DND-41 (cell line): ENCODE data around the gene JUP.

Source experiments
- ATAC-seq: fragments of 200-7000 bp; cut with Tn5 transposase; 3 replicates; pipeline ENCODE4 v1.9.1; 2021; ENCODE audit warnings: low read depth; ENCODE audit not compliant: insufficient read depth
- DNase-seq: peaks from one replicate; pipeline ENCODE4 v3.0.0-alpha.2; 2020
- H2AFZ ChIP-seq: 2 replicates; pipeline ENCODE4 v1.6.0; 2012; ENCODE audit warnings: low read depth, low read length
- H3K27ac ChIP-seq: 2 replicates; pipeline ENCODE4 v1.5.1; 2012; ENCODE audit warnings: low read length, inconsistent platforms
- H3K27me3 ChIP-seq: fragments of 200-600 bp; sonication (generic); 2 replicates; pipeline ENCODE4 v1.6.0; 2012; ENCODE audit warnings: low read length, mild to moderate bottlenecking, inconsistent platforms; ENCODE audit not compliant: insufficient read depth, poor library complexity
- H3K36me3 ChIP-seq: 2 replicates; pipeline ENCODE4 v1.5.1; 2012; ENCODE audit warnings: low read length, inconsistent platforms; ENCODE audit not compliant: insufficient read depth
- H3K4me1 ChIP-seq: 2 replicates; pipeline ENCODE4 v1.5.1; 2012; ENCODE audit warnings: mild to moderate bottlenecking, low read length; ENCODE audit not compliant: insufficient read depth
- H3K4me2 ChIP-seq: 2 replicates; pipeline ENCODE4 v1.6.0; 2012; ENCODE audit warnings: mild to moderate bottlenecking, moderate library complexity, low read length, inconsistent platforms; ENCODE audit not compliant: insufficient read depth
- H3K4me3 ChIP-seq, 2 experiments: fragments of 200-600 bp in 1 of 2; shearing (Covaris generic) in 1 of 2; 2 replicates each; pipeline ENCODE4 v1.5.1; 2012 to 2016; ENCODE audit warnings: inconsistent platforms in 2 of 2, low read length in 2 of 2, mild to moderate bottlenecking in 2 of 2, low read depth in 1 of 2, moderate library complexity in 1 of 2
- H3K79me2 ChIP-seq: 2 replicates; pipeline ENCODE4 v1.6.0; 2012; ENCODE audit warnings: low read length, inconsistent platforms; ENCODE audit not compliant: insufficient read depth
- H3K9ac ChIP-seq: 2 replicates; pipeline ENCODE4 v1.6.0; 2012; ENCODE audit warnings: low read depth, mild to moderate bottlenecking, inconsistent platforms, low read length, moderate library complexity
- H3K9me3 ChIP-seq: 2 replicates; pipeline ENCODE4 v1.5.1; 2012; ENCODE audit warnings: low read length, moderate library complexity, mild to moderate bottlenecking, inconsistent platforms; ENCODE audit not compliant: insufficient read depth, severe bottlenecking
- H4K20me1 ChIP-seq: 2 replicates; pipeline ENCODE4 v1.6.0; 2012; ENCODE audit warnings: low read length; ENCODE audit not compliant: insufficient read depth
- EZH2 ChIP-seq: IDR thresholded peaks from 3 replicates; pipeline ENCODE4 v1.6.1; 2012; ENCODE audit warnings: borderline replicate concordance, low read depth, mild to moderate bottlenecking, moderate library complexity, low read length, inconsistent platforms; ENCODE audit not compliant: severe bottlenecking
- TF ChIP-seq, protein P1 (sequence below): IDR thresholded peaks from 2 replicates; pipeline ENCODE4 v1.5.1; 2012; ENCODE audit warnings: borderline replicate concordance, low read length, moderate library complexity, mild to moderate bottlenecking; ENCODE audit not compliant: poor library complexity, severe bottlenecking; ENCODE audit errors: extremely low read depth

The JUP gene

GRCh38 chr17:41737680-41738023 is 48.9 kb downstream of the JUP start:
- Histone ChIP-seq H3K79me2 (no peaks in the 10 kb centered on the region), H3K4me1 (peaks cover 7% of the 10 kb centered on the region), H3K4me2 (no peak overlapping the region), H4K20me1 (no peaks in the 10 kb centered on the region), H3K27ac (no peak overlapping the region), H2AFZ (no peak overlapping the region), H3K9ac (no peak overlapping the region), H3K9me3 (no peaks in the 10 kb centered on the region), H3K4me3 (no peak overlapping the region), H3K27me3 (no peaks in the 10 kb centered on the region), H3K36me3 (no peaks in the 10 kb centered on the region)
- peak; percentile 41; the same call in 2 of the 3 replicates for ATAC-seq
- TF ChIP-seq, protein P1, sequence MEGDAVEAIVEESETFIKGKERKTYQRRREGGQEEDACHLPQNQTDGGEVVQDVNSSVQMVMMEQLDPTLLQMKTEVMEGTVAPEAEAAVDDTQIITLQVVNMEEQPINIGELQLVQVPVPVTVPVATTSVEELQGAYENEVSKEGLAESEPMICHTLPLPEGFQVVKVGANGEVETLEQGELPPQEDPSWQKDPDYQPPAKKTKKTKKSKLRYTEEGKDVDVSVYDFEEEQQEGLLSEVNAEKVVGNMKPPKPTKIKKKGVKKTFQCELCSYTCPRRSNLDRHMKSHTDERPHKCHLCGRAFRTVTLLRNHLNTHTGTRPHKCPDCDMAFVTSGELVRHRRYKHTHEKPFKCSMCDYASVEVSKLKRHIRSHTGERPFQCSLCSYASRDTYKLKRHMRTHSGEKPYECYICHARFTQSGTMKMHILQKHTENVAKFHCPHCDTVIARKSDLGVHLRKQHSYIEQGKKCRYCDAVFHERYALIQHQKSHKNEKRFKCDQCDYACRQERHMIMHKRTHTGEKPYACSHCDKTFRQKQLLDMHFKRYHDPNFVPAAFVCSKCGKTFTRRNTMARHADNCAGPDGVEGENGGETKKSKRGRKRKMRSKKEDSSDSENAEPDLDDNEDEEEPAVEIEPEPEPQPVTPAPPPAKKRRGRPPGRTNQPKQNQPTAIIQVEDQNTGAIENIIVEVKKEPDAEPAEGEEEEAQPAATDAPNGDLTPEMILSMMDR: no peak
- no peak for TF ChIP-seq EZH2
- DNase-seq: no peak

GRCh38 chr17:41736983-41737679 is 49.4 kb downstream of the JUP start:
- Histone ChIP-seq H4K20me1 (no peaks in the 10 kb centered on the region), H3K27me3 (no peaks in the 10 kb centered on the region), H3K9me3 (no peaks in the 10 kb centered on the region), H3K4me3 (no peak overlapping the region), H3K9ac (no peak overlapping the region), H2AFZ (no peak overlapping the region), H3K36me3 (no peaks in the 10 kb centered on the region), H3K4me2 (no peak overlapping the region), H3K4me1 (peaks cover 7% of the 10 kb centered on the region), H3K79me2 (no peaks in the 10 kb centered on the region), H3K27ac (no peak overlapping the region)
- no peak for TF ChIP-seq EZH2
- TF ChIP-seq, protein P1: no peak
- ATAC-seq: no peak
- DNase-seq: no peak

DNA sequence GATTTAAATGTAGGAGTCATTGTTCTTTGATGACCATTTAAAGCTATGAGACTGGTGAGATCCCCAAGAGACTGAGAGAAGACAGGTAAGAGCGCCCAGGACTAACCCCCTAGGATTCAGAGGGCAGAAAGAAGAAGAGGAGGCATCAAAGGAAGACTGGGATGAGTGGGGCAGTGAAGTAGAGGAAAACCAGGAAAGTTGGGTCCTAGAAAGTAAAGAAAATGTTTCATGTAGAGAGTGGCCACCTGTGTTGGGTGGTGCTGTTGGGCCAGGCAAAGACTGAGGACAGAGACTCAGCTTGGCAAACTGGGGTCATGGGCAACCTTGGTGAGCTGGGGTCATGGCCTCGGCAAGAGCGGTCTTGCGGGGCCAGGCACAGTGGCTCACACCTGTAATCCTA is 50.8 kb downstream of the JUP start:
- TF ChIP-seq, protein P1: no peak
- TF ChIP-seq EZH2: no peak
- peaks cover 4% of the 10 kb centered on the region for H3K27me3 ChIP-seq

More for the DNA sequence above, 50.8 kb downstream of the JUP start:
- no peak for DNase-seq
- no peaks in the 10 kb centered on the region for H3K79me2 ChIP-seq
- no peak overlapping the region for H3K9ac ChIP-seq
- no peak overlapping the region for H3K4me2 ChIP-seq
- H3K4me1 ChIP-seq: peaks cover 7% of the 10 kb centered on the region
- no peaks in the 10 kb centered on the region for H3K9me3 ChIP-seq
- H2AFZ ChIP-seq: no peak overlapping the region
- H4K20me1 ChIP-seq: no peaks in the 10 kb centered on the region
- no peak for ATAC-seq
- H3K36me3 ChIP-seq: no peaks in the 10 kb centered on the region
- no peak overlapping the region for H3K4me3 ChIP-seq
- H3K27ac ChIP-seq: no peak overlapping the region
